H9 (cell line): ENCODE measurements around the gene UFSP2. TPM values are rescaled to one million over a fixed set of nuclear protein-coding genes. Genes with fewer than 3 reads are reported as not detected.

Source experiments
- DNase-seq: peaks from one replicate; pipeline ENCODE4 v3.0.0-alpha.2; 2017
- H2AFZ ChIP-seq: one replicate; pipeline ENCODE4 v1.6.1; 2013; ENCODE audit warnings: mild to moderate bottlenecking, low read length, control low read depth, moderate library complexity
- H2AK5ac ChIP-seq: 2 replicates; pipeline ENCODE4 v1.6.1; 2013; ENCODE audit warnings: low read length, control low read depth, mixed read lengths; ENCODE audit not compliant: insufficient read length
- H2BK120ac ChIP-seq: one replicate; pipeline ENCODE4 v1.6.1; 2013; ENCODE audit warnings: low read depth, mild to moderate bottlenecking, low read length, control low read depth, inconsistent platforms; ENCODE audit not compliant: poor library complexity, severe bottlenecking
- H2BK12ac ChIP-seq: 2 replicates; pipeline ENCODE4 v1.6.1; 2013; ENCODE audit warnings: low read length, control low read depth, mixed read lengths, low read depth; ENCODE audit not compliant: insufficient read length
- H2BK15ac ChIP-seq: 2 replicates; pipeline ENCODE4 v1.6.1; 2013; ENCODE audit warnings: low read depth, low read length, control low read depth
- H2BK20ac ChIP-seq: one replicate; pipeline ENCODE4 v1.6.1; 2013; ENCODE audit warnings: low read depth, mild to moderate bottlenecking, low read length, control low read depth, inconsistent platforms; ENCODE audit not compliant: poor library complexity, severe bottlenecking
- H2BK5ac ChIP-seq: 2 replicates; pipeline ENCODE4 v1.6.1; 2013; ENCODE audit warnings: low read length, control low read depth, mixed read lengths; ENCODE audit not compliant: insufficient read length
- H3K14ac ChIP-seq: 2 replicates; pipeline ENCODE4 v1.6.1; 2013; ENCODE audit warnings: low read length, control low read depth; ENCODE audit not compliant: insufficient read depth
- H3K18ac ChIP-seq: 2 replicates; pipeline ENCODE4 v1.6.1; 2013; ENCODE audit warnings: low read depth, mild to moderate bottlenecking, mixed read lengths, low read length, control low read depth; ENCODE audit not compliant: insufficient read length
- H3K23ac ChIP-seq: 2 replicates; pipeline ENCODE4 v1.6.1; 2013; ENCODE audit warnings: low read length, control low read depth, mixed read lengths, low read depth; ENCODE audit not compliant: insufficient read length
- H3K23me2 ChIP-seq: 2 replicates; pipeline ENCODE4 v1.6.1; 2013; ENCODE audit warnings: low read depth, mild to moderate bottlenecking, mixed read lengths, low read length, control low read depth; ENCODE audit not compliant: insufficient read length, poor library complexity, severe bottlenecking
- H3K27ac ChIP-seq: 2 replicates; pipeline ENCODE4 v1.5.1; 2013; ENCODE audit warnings: low read length, control low read depth, mixed read lengths, low read depth; ENCODE audit not compliant: insufficient read length
- H3K27me3 ChIP-seq: 2 replicates; pipeline ENCODE4 v1.6.1; 2013; ENCODE audit warnings: low read length, control low read depth, inconsistent platforms; ENCODE audit not compliant: insufficient read depth
- H3K4ac ChIP-seq: 2 replicates; pipeline ENCODE4 v1.6.1; 2013; ENCODE audit warnings: low read depth, mild to moderate bottlenecking, control low read depth, inconsistent platforms, low read length, moderate library complexity
- H3K4me1 ChIP-seq: 2 replicates; pipeline ENCODE4 v1.6.1; 2013; ENCODE audit warnings: low read length, control low read depth, inconsistent platforms; ENCODE audit not compliant: insufficient read depth
- H3K4me2 ChIP-seq: 2 replicates; pipeline ENCODE4 v1.6.1; 2013; ENCODE audit warnings: low read length, control low read depth, mixed read lengths; ENCODE audit not compliant: insufficient read length, insufficient read depth
- H3K56ac ChIP-seq: 2 replicates; pipeline ENCODE4 v1.6.1; 2013; ENCODE audit warnings: low read depth, mild to moderate bottlenecking, mixed read lengths, low read length, control low read depth; ENCODE audit not compliant: insufficient read length
- H3K79me1 ChIP-seq: 2 replicates; pipeline ENCODE4 v1.6.1; 2013; ENCODE audit warnings: low read depth, mild to moderate bottlenecking, moderate library complexity, low read length, control low read depth, inconsistent platforms; ENCODE audit not compliant: insufficient read depth, poor library complexity, severe bottlenecking
- H3K79me2 ChIP-seq: 2 replicates; pipeline ENCODE4 v1.6.1; 2013; ENCODE audit warnings: low read length, control low read depth, inconsistent platforms; ENCODE audit not compliant: insufficient read depth
- H3K9ac ChIP-seq: 2 replicates; pipeline ENCODE4 v1.6.1; 2013; ENCODE audit warnings: low read length, control low read depth, mixed read lengths; ENCODE audit not compliant: insufficient read length; ENCODE audit errors: extremely low read depth
- H3K9me3 ChIP-seq: one replicate; pipeline ENCODE4 v1.6.1; 2013; ENCODE audit warnings: low read depth, low read length, inconsistent platforms; ENCODE audit not compliant: control insufficient read depth
- H3T11ph ChIP-seq: one replicate; pipeline ENCODE4 v1.6.1; 2013; ENCODE audit warnings: mild to moderate bottlenecking, low read length, control low read depth, inconsistent platforms
- H4K20me1 ChIP-seq: one replicate; pipeline ENCODE4 v1.6.1; 2013; ENCODE audit not compliant: control insufficient read depth, insufficient read length, insufficient read depth
- H4K5ac ChIP-seq: 2 replicates; pipeline ENCODE4 v1.6.1; 2013; ENCODE audit warnings: low read depth, mild to moderate bottlenecking, mixed read lengths, low read length, control low read depth; ENCODE audit not compliant: insufficient read length
- H4K8ac ChIP-seq: replicated peaks from 2 replicates; pipeline ENCODE4 v1.6.1; 2013; ENCODE audit warnings: low read length, control low read depth, mixed read lengths, low read depth; ENCODE audit not compliant: insufficient read length
- H4K91ac ChIP-seq: 2 replicates; pipeline ENCODE4 v1.6.1; 2013; ENCODE audit warnings: low read depth, mild to moderate bottlenecking, moderate library complexity, mixed read lengths, low read length, control low read depth; ENCODE audit not compliant: insufficient read length
- H3K27ac Mint-ChIP-seq, 3 experiments: 2 replicates in 2 of 3; 3 replicates in 1 of 3; pipeline ENCODE4 v1.8.0; 2020 to 2021; ENCODE audit warnings: mixed read lengths in 3 of 3, mild to moderate bottlenecking in 1 of 3, moderate library complexity in 1 of 3
- H3K27me3 Mint-ChIP-seq: 2 replicates; pipeline ENCODE4 v1.8.0; 2021; ENCODE audit warnings: low read depth, mild to moderate bottlenecking, moderate library complexity, mixed read lengths
- H3K36me3 Mint-ChIP-seq, 3 experiments: 2 replicates in 2 of 3; 3 replicates in 1 of 3; pipeline ENCODE4 v1.8.0; 2020 to 2021; ENCODE audit warnings: low read depth in 3 of 3, mixed read lengths in 3 of 3; ENCODE audit not compliant: insufficient read depth in 1 of 3
- H3K4me1 Mint-ChIP-seq, 2 experiments: 2 replicates each; pipeline ENCODE4 v1.8.0; 2020; ENCODE audit warnings: mixed read lengths in 2 of 2
- H3K4me3 Mint-ChIP-seq, 2 experiments: 2 replicates in 1 of 2; 3 replicates in 1 of 2; pipeline ENCODE4 v1.8.0; 2020 to 2021; ENCODE audit warnings: mild to moderate bottlenecking in 2 of 2, mixed read lengths in 2 of 2, moderate library complexity in 1 of 2
- H3K9me3 Mint-ChIP-seq, 2 experiments: 2 replicates in 1 of 2; 3 replicates in 1 of 2; pipeline ENCODE4 v1.8.0; 2020; ENCODE audit warnings: mild to moderate bottlenecking in 2 of 2, mixed read lengths in 2 of 2, moderate library complexity in 1 of 2
- total RNA-seq: library from RNA; stranded (reverse); gene quantifications from 2 replicates; pipeline ENCODE4 v1.2.1, GENCODE V29; 2021
- TF ChIP-seq, protein P1 (sequence below): fragments of 200-600 bp; sonication (generic); conservative IDR thresholded peaks from 3 replicates; pipeline ENCODE4 v1.8.0; 2021; ENCODE audit warnings: antibody characterized with exemption, mild to moderate bottlenecking

The UFSP2 gene
- total RNA-seq, 1 experiment from 2014 or later: 41.1 TPM

DNA sequence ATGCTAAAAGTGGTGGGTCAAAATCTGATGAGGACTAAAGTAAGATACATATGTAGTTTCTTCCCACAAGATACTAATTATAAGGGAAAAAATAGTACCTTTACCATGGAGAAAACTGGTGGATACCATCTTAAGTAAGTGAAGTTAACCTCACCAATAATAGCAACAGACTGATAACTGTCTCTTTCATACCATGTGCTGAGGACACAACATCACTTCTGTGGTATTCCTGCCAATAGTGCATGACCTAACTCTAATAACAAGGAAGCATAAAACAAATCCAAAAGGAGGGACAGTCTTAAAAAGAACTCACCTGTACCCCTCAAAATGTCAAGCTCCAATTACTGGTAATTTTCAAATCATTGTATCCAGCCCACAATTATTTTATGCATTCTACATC, 8.8 kb downstream of the UFSP2 start:
- no peaks in the 10 kb centered on the region for H3K23me2 ChIP-seq
- H3K9me3 Mint-ChIP-seq: no peaks in the 10 kb centered on the region
- no peak overlapping the region for H3K56ac ChIP-seq
- H3K27ac Mint-ChIP-seq: no peak overlapping the region
- H2BK12ac ChIP-seq: no peak overlapping the region
- TF ChIP-seq, protein P1, sequence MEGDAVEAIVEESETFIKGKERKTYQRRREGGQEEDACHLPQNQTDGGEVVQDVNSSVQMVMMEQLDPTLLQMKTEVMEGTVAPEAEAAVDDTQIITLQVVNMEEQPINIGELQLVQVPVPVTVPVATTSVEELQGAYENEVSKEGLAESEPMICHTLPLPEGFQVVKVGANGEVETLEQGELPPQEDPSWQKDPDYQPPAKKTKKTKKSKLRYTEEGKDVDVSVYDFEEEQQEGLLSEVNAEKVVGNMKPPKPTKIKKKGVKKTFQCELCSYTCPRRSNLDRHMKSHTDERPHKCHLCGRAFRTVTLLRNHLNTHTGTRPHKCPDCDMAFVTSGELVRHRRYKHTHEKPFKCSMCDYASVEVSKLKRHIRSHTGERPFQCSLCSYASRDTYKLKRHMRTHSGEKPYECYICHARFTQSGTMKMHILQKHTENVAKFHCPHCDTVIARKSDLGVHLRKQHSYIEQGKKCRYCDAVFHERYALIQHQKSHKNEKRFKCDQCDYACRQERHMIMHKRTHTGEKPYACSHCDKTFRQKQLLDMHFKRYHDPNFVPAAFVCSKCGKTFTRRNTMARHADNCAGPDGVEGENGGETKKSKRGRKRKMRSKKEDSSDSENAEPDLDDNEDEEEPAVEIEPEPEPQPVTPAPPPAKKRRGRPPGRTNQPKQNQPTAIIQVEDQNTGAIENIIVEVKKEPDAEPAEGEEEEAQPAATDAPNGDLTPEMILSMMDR: no peak
- no peak overlapping the region for H3K27ac ChIP-seq
- H3K14ac ChIP-seq: no peak overlapping the region
- no peaks in the 10 kb centered on the region for H3K79me1 ChIP-seq
- no peak overlapping the region for H2BK5ac ChIP-seq
- no peak overlapping the region for H4K91ac ChIP-seq
- H3K4me2 ChIP-seq: no peak overlapping the region
- H2AFZ ChIP-seq: no peak overlapping the region
- no peak overlapping the region for H2BK20ac ChIP-seq
- no peak for DNase-seq
- H4K5ac ChIP-seq: no peak overlapping the region
- no peaks in the 10 kb centered on the region for H3K4me1 Mint-ChIP-seq
- H3K4ac ChIP-seq: no peak overlapping the region
- no peak overlapping the region for H3T11ph ChIP-seq
- no peaks in the 10 kb centered on the region for H3K4me1 ChIP-seq
- no peaks in the 10 kb centered on the region for H3K79me2 ChIP-seq
- no peak overlapping the region for H2BK15ac ChIP-seq
- no peak overlapping the region for H4K8ac ChIP-seq
- peaks cover 2 to 57% (median 42%) of the 10 kb centered on the region in 3 experiments; a peak in 6 of 7 replicates for H3K36me3 Mint-ChIP-seq
- H3K27me3 ChIP-seq: no peaks in the 10 kb centered on the region
- H3K27me3 Mint-ChIP-seq: no peaks in the 10 kb centered on the region
- H3K9me3 ChIP-seq: no peaks in the 10 kb centered on the region
- no peaks in the 10 kb centered on the region for H4K20me1 ChIP-seq
- no peak overlapping the region for H2AK5ac ChIP-seq
- no peak overlapping the region for H3K4me3 Mint-ChIP-seq
- no peak overlapping the region for H3K9ac ChIP-seq
- no peak overlapping the region for H3K18ac ChIP-seq
- no peak overlapping the region for H3K23ac ChIP-seq
- H2BK120ac ChIP-seq: no peak overlapping the region
